ENCODE results near the gene PRKCE. TPM values are rescaled to one million over a fixed set of nuclear protein-coding genes. Genes with fewer than 3 reads are reported as not detected.

PRKCE gene
- polyA plus RNA-seq, 2 donors: 2.6 to 2.9 TPM

- Histone ChIP-seq H3K9me3 (ENCODE audit: control insufficient read depth in 2 of 2, insufficient read depth in 1 of 2, low read depth in 1 of 2, low read length in 1 of 2) (no peaks in the 10 kb centered on the region), H3K27me3 (ENCODE audit: control insufficient read depth in 1 of 2, insufficient read depth in 2 of 2, low read length in 2 of 2) (no peaks in the 10 kb centered on the region), H3K27ac (ENCODE audit: low read depth in 2 of 2, low read length in 1 of 2) (no peak overlapping the region), H3K4me3 (ENCODE audit: low read depth in 1 of 2, low read length in 2 of 2) (no peak overlapping the region), H3K36me3 (ENCODE audit: control insufficient read depth in 2 of 2, insufficient read depth in 2 of 2, low read length in 1 of 2) (peaks cover 0 to 11% of the 10 kb centered on the region in 2 donors), H3K4me1 (ENCODE audit: control insufficient read depth in 2 of 2, insufficient read depth in 2 of 2, low read length in 1 of 2) (no peaks in the 10 kb centered on the region)
- 80 to 83% methylated on average over 11 of the region's 11 CpGs for WGBS, 2 donors
Measured at GRCh38 chr2:45980161-45980865, 328.8 kb downstream of the PRKCE start.

- peaks cover 0 to 11% of the 10 kb centered on the region in 2 donors for H3K36me3 ChIP-seq (ENCODE audit: control insufficient read depth in 2 of 2, insufficient read depth in 2 of 2, low read length in 1 of 2)
- H3K4me1 ChIP-seq (ENCODE audit: control insufficient read depth in 2 of 2, insufficient read depth in 2 of 2, low read length in 1 of 2): no peaks in the 10 kb centered on the region
- H3K9me3 ChIP-seq (ENCODE audit: control insufficient read depth in 2 of 2, insufficient read depth in 1 of 2, low read depth in 1 of 2, low read length in 1 of 2): no peaks in the 10 kb centered on the region
- 81 to 86% methylated on average over 4 of the region's 4 CpGs for WGBS, 2 donors
- no peak overlapping the region for H3K4me3 ChIP-seq (ENCODE audit: low read depth in 1 of 2, low read length in 2 of 2)
- no peaks in the 10 kb centered on the region for H3K27me3 ChIP-seq (ENCODE audit: control insufficient read depth in 1 of 2, insufficient read depth in 2 of 2, low read length in 2 of 2)
- no peak overlapping the region for H3K27ac ChIP-seq (ENCODE audit: low read depth in 2 of 2, low read length in 1 of 2)
Measured at GRCh38 chr2:45981384-45981930, 330.0 kb downstream of the PRKCE start.

- Histone ChIP-seq H3K9me3 (ENCODE audit: control insufficient read depth in 2 of 2, insufficient read depth in 1 of 2, low read depth in 1 of 2, low read length in 1 of 2) (no peaks in the 10 kb centered on the region), H3K36me3 (ENCODE audit: control insufficient read depth in 2 of 2, insufficient read depth in 2 of 2, low read length in 1 of 2) (peaks cover 0 to 11% of the 10 kb centered on the region in 2 donors), H3K27me3 (ENCODE audit: control insufficient read depth in 1 of 2, insufficient read depth in 2 of 2, low read length in 2 of 2) (no peaks in the 10 kb centered on the region), H3K27ac (ENCODE audit: low read depth in 2 of 2, low read length in 1 of 2) (no peak overlapping the region), H3K4me3 (ENCODE audit: low read depth in 1 of 2, low read length in 2 of 2) (no peak overlapping the region), H3K4me1 (ENCODE audit: control insufficient read depth in 2 of 2, insufficient read depth in 2 of 2, low read length in 1 of 2) (no peaks in the 10 kb centered on the region)
- 96% methylated on average over 7 of the region's 7 CpGs for WGBS, 2 donors
Measured at GRCh38 chr2:45982096-45982495, 330.6 kb downstream of the PRKCE start.

- Histone ChIP-seq H3K4me3 (ENCODE audit: low read depth in 1 of 2, low read length in 2 of 2) (no peak overlapping the region), H3K4me1 (ENCODE audit: control insufficient read depth in 2 of 2, insufficient read depth in 2 of 2, low read length in 1 of 2) (no peaks in the 10 kb centered on the region), H3K9me3 (ENCODE audit: control insufficient read depth in 2 of 2, insufficient read depth in 1 of 2, low read depth in 1 of 2, low read length in 1 of 2) (no peaks in the 10 kb centered on the region), H3K27me3 (ENCODE audit: control insufficient read depth in 1 of 2, insufficient read depth in 2 of 2, low read length in 2 of 2) (no peaks in the 10 kb centered on the region), H3K36me3 (ENCODE audit: control insufficient read depth in 2 of 2, insufficient read depth in 2 of 2, low read length in 1 of 2) (peaks cover 0 to 11% of the 10 kb centered on the region in 2 donors), H3K27ac (ENCODE audit: low read depth in 2 of 2, low read length in 1 of 2) (no peak overlapping the region)
- WGBS, 2 donors: 92 to 94% methylated on average over 7 of the region's 7 CpGs
Measured at GRCh38 chr2:45983213-45983612, 331.7 kb downstream of the PRKCE start.

- Histone ChIP-seq H3K4me3 (ENCODE audit: low read depth in 1 of 2, low read length in 2 of 2) (no peak overlapping the region), H3K27ac (ENCODE audit: low read depth in 2 of 2, low read length in 1 of 2) (no peak overlapping the region), H3K27me3 (ENCODE audit: control insufficient read depth in 1 of 2, insufficient read depth in 2 of 2, low read length in 2 of 2) (no peaks in the 10 kb centered on the region), H3K4me1 (ENCODE audit: control insufficient read depth in 2 of 2, insufficient read depth in 2 of 2, low read length in 1 of 2) (no peaks in the 10 kb centered on the region), H3K9me3 (ENCODE audit: control insufficient read depth in 2 of 2, insufficient read depth in 1 of 2, low read depth in 1 of 2, low read length in 1 of 2) (no peaks in the 10 kb centered on the region), H3K36me3 (ENCODE audit: control insufficient read depth in 2 of 2, insufficient read depth in 2 of 2, low read length in 1 of 2) (peaks cover 0 to 11% of the 10 kb centered on the region in 2 donors)
- WGBS, 2 donors: 94 to 96% methylated on average over 7 of the region's 7 CpGs
Measured at GRCh38 chr2:45984366-45984765, 332.9 kb downstream of the PRKCE start.

- no peaks in the 10 kb centered on the region for H3K4me1 ChIP-seq (ENCODE audit: control insufficient read depth in 2 of 2, insufficient read depth in 2 of 2, low read length in 1 of 2)
- no peaks in the 10 kb centered on the region for H3K27me3 ChIP-seq (ENCODE audit: control insufficient read depth in 1 of 2, insufficient read depth in 2 of 2, low read length in 2 of 2)
- no peak overlapping the region for H3K27ac ChIP-seq (ENCODE audit: low read depth in 2 of 2, low read length in 1 of 2)
- H3K4me3 ChIP-seq (ENCODE audit: low read depth in 1 of 2, low read length in 2 of 2): no peak overlapping the region
- H3K9me3 ChIP-seq (ENCODE audit: control insufficient read depth in 2 of 2, insufficient read depth in 1 of 2, low read depth in 1 of 2, low read length in 1 of 2): no peaks in the 10 kb centered on the region
- H3K36me3 ChIP-seq (ENCODE audit: control insufficient read depth in 2 of 2, insufficient read depth in 2 of 2, low read length in 1 of 2): peaks cover 0 to 11% of the 10 kb centered on the region in 2 donors
- WGBS, 2 donors: 83 to 87% methylated on average over 13 of the region's 13 CpGs
Measured at GRCh38 chr2:45984896-45985473, 333.5 kb downstream of the PRKCE start.

- 57 to 67% methylated on average over 5 of the region's 5 CpGs for WGBS, 2 donors
- Histone ChIP-seq H3K36me3 (ENCODE audit: control insufficient read depth in 2 of 2, insufficient read depth in 2 of 2, low read length in 1 of 2) (peaks cover 0 to 11% of the 10 kb centered on the region in 2 donors), H3K9me3 (ENCODE audit: control insufficient read depth in 2 of 2, insufficient read depth in 1 of 2, low read depth in 1 of 2, low read length in 1 of 2) (no peaks in the 10 kb centered on the region)
Measured at GRCh38 chr2:45986509-45986908, 335.0 kb downstream of the PRKCE start.

GRCh38 chr2:45987856-45988255, 336.4 kb downstream of the PRKCE start:
- Histone ChIP-seq H3K36me3 (ENCODE audit: control insufficient read depth in 2 of 2, insufficient read depth in 2 of 2, low read length in 1 of 2) (peaks cover 0 to 4% of the 10 kb centered on the region in 2 donors), H3K27me3 (ENCODE audit: control insufficient read depth in 1 of 2, insufficient read depth in 2 of 2, low read length in 2 of 2) (no peaks in the 10 kb centered on the region)
- 62 to 72% methylated on average over 2 of the region's 2 CpGs for WGBS, 2 donors

More at GRCh38 chr2:45986509-45986908, 335.0 kb downstream of the PRKCE start:
- no peak overlapping the region for H3K4me3 ChIP-seq (ENCODE audit: low read depth in 1 of 2, low read length in 2 of 2)
- H3K27me3 ChIP-seq (ENCODE audit: control insufficient read depth in 1 of 2, insufficient read depth in 2 of 2, low read length in 2 of 2): no peaks in the 10 kb centered on the region
- no peaks in the 10 kb centered on the region for H3K4me1 ChIP-seq (ENCODE audit: control insufficient read depth in 2 of 2, insufficient read depth in 2 of 2, low read length in 1 of 2)
- no peak overlapping the region for H3K27ac ChIP-seq (ENCODE audit: low read depth in 2 of 2, low read length in 1 of 2)

GRCh38 chr2:45988879-45989278, 337.4 kb downstream of the PRKCE start:
- Histone ChIP-seq H3K4me3 (ENCODE audit: low read depth in 1 of 2, low read length in 2 of 2) (no peak overlapping the region), H3K36me3 (ENCODE audit: control insufficient read depth in 2 of 2, insufficient read depth in 2 of 2, low read length in 1 of 2) (no peaks in the 10 kb centered on the region), H3K4me1 (ENCODE audit: control insufficient read depth in 2 of 2, insufficient read depth in 2 of 2, low read length in 1 of 2) (peaks cover 3 to 4% of the 10 kb centered on the region in 2 donors), H3K27ac (ENCODE audit: low read depth in 2 of 2, low read length in 1 of 2) (no peak overlapping the region), H3K27me3 (ENCODE audit: control insufficient read depth in 1 of 2, insufficient read depth in 2 of 2, low read length in 2 of 2) (no peaks in the 10 kb centered on the region), H3K9me3 (ENCODE audit: control insufficient read depth in 2 of 2, insufficient read depth in 1 of 2, low read depth in 1 of 2, low read length in 1 of 2) (no peaks in the 10 kb centered on the region)
- 91 to 94% methylated on average over 7 of the region's 7 CpGs for WGBS, 2 donors

More at GRCh38 chr2:45987856-45988255, 336.4 kb downstream of the PRKCE start:
- H3K27ac ChIP-seq (ENCODE audit: low read depth in 2 of 2, low read length in 1 of 2): no peak overlapping the region
- no peaks in the 10 kb centered on the region for H3K9me3 ChIP-seq (ENCODE audit: control insufficient read depth in 2 of 2, insufficient read depth in 1 of 2, low read depth in 1 of 2, low read length in 1 of 2)
- H3K4me1 ChIP-seq (ENCODE audit: control insufficient read depth in 2 of 2, insufficient read depth in 2 of 2, low read length in 1 of 2): peaks cover 0 to under 1% of the 10 kb centered on the region in 2 donors
- no peak overlapping the region for H3K4me3 ChIP-seq (ENCODE audit: low read depth in 1 of 2, low read length in 2 of 2)

Measured in esophagus (tissue), 2 donors.